HepG2 (cell line): ENCODE results near the gene TAGAP. TPM values are rescaled to one million over a fixed set of nuclear protein-coding genes. Genes with fewer than 3 reads are reported as not detected.

ENCODE experiments used
- ATAC-seq: fragments of 200-7000 bp; cut with Tn5 transposase; 3 replicates; pipeline ENCODE4 v1.9.1; 2020; ENCODE audit warnings: mild to moderate bottlenecking, moderate library complexity
- BruUV-seq: library from RNA; stranded (reverse); fragments of 400-500 nt; replicated peaks from 2 replicates; lab custom pipeline; 2021; lab: Mats Ljungman, UMichigan
- CTCF ChIA-PET: fragments of 300-600 bp; formaldehyde crosslinking; extraction: SDS; loops from one replicate; lab custom pipeline; 2021; ENCODE audit warnings: low total read pairs, inconsistent platforms, low intra/inter-chr PET ratio; lab: Yijun Ruan, JAX
- POLR2A ChIA-PET: fragments of 350-600 bp; sonication (Branson Sonifier 250); formaldehyde crosslinking; loops from one replicate; lab custom pipeline; 2020; ENCODE audit warnings: antibody characterized with exemption, inconsistent platforms; lab: Yijun Ruan, JAX
- DNase-seq: peaks from one replicate; pipeline ENCODE4 v3.0.0-alpha.2; 2015; ENCODE audit warnings: low spot score
- FAIRE-seq: peaks from 3 replicates; lab custom pipeline; 2011; peaks lifted over from hg19 to GRCh38; lab: Jason Lieb, UNC
- H2AFZ ChIP-seq: one replicate; pipeline ENCODE4 v1.6.1; 2011; ENCODE audit warnings: low read length, inconsistent platforms
- H3K27ac ChIP-seq: fragments of 300-600 bp; 3 replicates; pipeline ENCODE4 v1.8.0; 2011; ENCODE audit warnings: mixed run types, mild to moderate bottlenecking, mixed read lengths, low read length, inconsistent platforms; ENCODE audit not compliant: insufficient read depth; ENCODE audit errors: extremely low read length
- H3K27me3 ChIP-seq, 2 experiments: fragments of 200-600 bp in 1 of 2; 2 replicates in 1 of 2; 3 replicates in 1 of 2; pipeline versions ENCODE4 v1.6.0 to v1.8.0; 2011; ENCODE audit warnings: low read length in 2 of 2, mild to moderate bottlenecking in 2 of 2, moderate library complexity in 2 of 2, inconsistent platforms in 1 of 2; ENCODE audit not compliant: insufficient read depth in 2 of 2, control insufficient read depth in 1 of 2
- H3K36me3 ChIP-seq, 2 experiments: fragments of 200-600 bp in 1 of 2; replicated peaks in 1 of 2; 2 replicates in 1 of 2; 3 replicates in 1 of 2; pipeline versions ENCODE4 v1.5.1 to v1.8.0; 2011; ENCODE audit warnings: low read length in 2 of 2, inconsistent platforms in 1 of 2; ENCODE audit not compliant: insufficient read depth in 2 of 2, control insufficient read depth in 1 of 2
- H3K4me1 ChIP-seq: 2 replicates; pipeline ENCODE4 v1.5.1; 2012; ENCODE audit warnings: low read length, inconsistent platforms; ENCODE audit not compliant: insufficient read depth
- H3K4me2 ChIP-seq: 2 replicates; pipeline ENCODE4 v1.6.0; 2011; ENCODE audit warnings: low read depth, low read length, inconsistent platforms
- H3K4me3 ChIP-seq, 3 experiments: fragments of 200-600 bp in 1 of 3; sonication (generic), shearing (Covaris generic) in 1 of 3; replicated peaks in 1 of 3; 2 replicates each; pipeline ENCODE4 v1.5.1; 2011 to 2016; ENCODE audit warnings: low read length in 3 of 3, inconsistent platforms in 2 of 3, low read depth in 2 of 3, mild to moderate bottlenecking in 2 of 3, control low read depth in 1 of 3, mixed read lengths in 1 of 3; ENCODE audit not compliant: insufficient read depth in 1 of 3
- H3K79me2 ChIP-seq: one replicate; pipeline ENCODE4 v1.6.1; 2011; ENCODE audit warnings: low read length, inconsistent platforms; ENCODE audit not compliant: insufficient read depth
- H3K9ac ChIP-seq: 2 replicates; pipeline ENCODE4 v1.6.0; 2011; ENCODE audit warnings: mild to moderate bottlenecking, low read depth, low read length, inconsistent platforms; ENCODE audit not compliant: insufficient read depth
- H3K9me3 ChIP-seq: 2 replicates; pipeline ENCODE4 v1.5.1; 2012; ENCODE audit warnings: mild to moderate bottlenecking, low read length
- H4K20me1 ChIP-seq: 2 replicates; pipeline ENCODE4 v1.6.0; 2011; ENCODE audit warnings: inconsistent platforms, mild to moderate bottlenecking, low read length, moderate library complexity; ENCODE audit not compliant: insufficient read depth
- ERF ChIP-seq: IDR thresholded peaks from 2 replicates; pipeline ENCODE4 v1.6.1; 2018; ENCODE audit warnings: missing biosample characterization, missing genetic modification reagents
- KDM6A ChIP-seq: IDR thresholded peaks from 2 replicates; pipeline ENCODE4 v1.6.1; 2016; ENCODE audit warnings: low read depth
- MTF1 ChIP-seq: sonication (generic); formaldehyde crosslinking; IDR thresholded peaks from 2 replicates; pipeline ENCODE4 v1.5.0; 2020; ENCODE audit warnings: missing genetic modification reagents
- TBX3 ChIP-seq: fragments of 450-650 bp; IDR thresholded peaks from 2 replicates; pipeline ENCODE4 v1.6.1; 2017; ENCODE audit warnings: antibody characterized with exemption, mild to moderate bottlenecking, inconsistent platforms, borderline replicate concordance
- ZNF598 ChIP-seq: sonication (generic); formaldehyde crosslinking; IDR thresholded peaks from 2 replicates; pipeline ENCODE4 v1.5.1; 2020; ENCODE audit warnings: mild to moderate bottlenecking, missing genetic modification reagents, borderline replicate concordance
- ZSCAN12 ChIP-seq: sonication (generic); formaldehyde crosslinking; IDR thresholded peaks from 2 replicates; pipeline ENCODE4 v1.9.0; 2021; ENCODE audit warnings: mild to moderate bottlenecking, missing genetic modification reagents
- WGBS: methylation state at CpG from one replicate; pipeline ENCODE4 v1.1.6; 2017; ENCODE audit warnings: low lambda C conversion rate; 5-methylcytosine and 5-hydroxymethylcytosine counted together
- in situ Hi-C: cut with HindIII; loops from 2 replicates; pipeline ENCODE4 v1.10.0; 2017; ENCODE audit warnings: low pct_unique_long_range_greater_than_20kb; ENCODE audit not compliant: extremely low pct_ligation_motif_present
- intact Hi-C: fragments of 100-400 bp; cut with micrococcal nuclease; formaldehyde crosslinking; loops from one replicate; pipeline ENCODE4 v1.10.0; 2022; ENCODE audit not compliant: unreplicated experiment
- polyA plus RNA-seq, 8 experiments: library from polyadenylated mRNA; depleted of rRNA in 3 of 8; stranded (reverse) in 7 of 8; unstranded in 1 of 8; fragments of >200 nt; fragmentation: Illumina TruSeq in 4 of 8; extraction: Trizol in 4 of 8; gene quantifications; 2 replicates each; pipeline versions ENCODE4 v1.2.1 to v1.2.3, GENCODE V29; 2011 to 2016; ENCODE audit warnings: low read depth in 4 of 8, missing spikeins in 1 of 8, mixed read lengths in 1 of 8; ENCODE audit not compliant: insufficient read depth in 1 of 8
- total RNA-seq, 5 experiments: library from RNA; depleted of rRNA; stranded (reverse); fragments of >200 nt; fragmentation: Illumina TruSeq; extraction: Trizol; gene quantifications; 2 replicates each; pipeline ENCODE4 v1.2.3, GENCODE V29; 2016; ENCODE audit warnings: low read depth in 1 of 5
- TF ChIP-seq, protein P1 (sequence below): sonication (generic); formaldehyde crosslinking; IDR thresholded peaks from 2 replicates; pipeline ENCODE4 v1.9.0; 2022; ENCODE audit warnings: missing genetic modification reagents, mild to moderate bottlenecking, borderline replicate concordance
- TF ChIP-seq, protein P2 (sequence below): sonication (generic); formaldehyde crosslinking; IDR thresholded peaks from 2 replicates; pipeline ENCODE4 v1.8.1; 2023; ENCODE audit warnings: mild to moderate bottlenecking, missing genetic modification reagents
- TF ChIP-seq, protein P3 (sequence below): sonication (generic); formaldehyde crosslinking; IDR thresholded peaks from 2 replicates; pipeline ENCODE4 v1.8.1; 2022; ENCODE audit warnings: mild to moderate bottlenecking, missing genetic modification reagents

TAGAP gene
- total and polyA plus RNA-seq, 2 of the 13 experiments (the other 11 are each of a cell fraction or from before 2014, with no cell fraction given): not detected

DNA sequence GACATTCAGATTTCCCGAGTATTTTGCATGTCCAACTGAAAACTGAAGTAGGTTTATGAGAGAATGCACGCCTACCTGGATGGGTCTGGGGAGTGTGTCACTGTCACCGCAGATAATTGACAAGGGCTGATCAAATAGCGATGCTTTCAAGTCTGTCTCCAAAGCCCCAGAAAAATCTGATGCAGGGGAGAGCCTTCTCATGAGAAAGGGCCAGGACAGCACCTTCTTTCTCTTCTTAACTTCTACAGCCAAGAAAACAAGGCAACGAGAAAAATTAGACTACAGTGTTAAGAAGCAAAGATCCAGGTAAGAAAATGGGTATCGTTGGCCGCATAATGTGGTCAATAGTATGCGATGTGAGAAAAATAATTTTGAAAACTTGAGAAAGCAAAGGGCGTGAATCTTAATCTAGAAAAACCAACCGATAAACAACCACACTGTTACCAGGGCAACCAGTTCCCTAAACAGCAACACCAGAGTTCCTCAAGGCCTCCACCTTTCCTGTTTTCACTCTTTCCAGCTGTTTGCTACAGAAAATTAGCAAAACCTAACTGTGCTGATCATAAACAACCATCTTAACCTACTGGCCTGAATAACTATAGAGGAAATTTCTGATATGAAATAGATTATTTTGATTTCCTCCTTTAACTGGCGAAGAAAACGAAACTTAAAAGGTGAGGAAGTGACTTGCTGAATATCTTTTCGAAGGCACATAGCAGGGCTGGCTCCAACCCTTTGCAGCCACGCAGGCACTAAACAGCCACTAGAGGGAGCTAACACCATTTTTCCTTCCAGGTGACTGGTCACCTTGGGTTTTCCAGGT, 2.6 kb downstream of the TAGAP start (continued):
- no peak for TF ChIP-seq TBX3
- no peak for TF ChIP-seq MTF1 (CRISPR knock-in tag)

DNA sequence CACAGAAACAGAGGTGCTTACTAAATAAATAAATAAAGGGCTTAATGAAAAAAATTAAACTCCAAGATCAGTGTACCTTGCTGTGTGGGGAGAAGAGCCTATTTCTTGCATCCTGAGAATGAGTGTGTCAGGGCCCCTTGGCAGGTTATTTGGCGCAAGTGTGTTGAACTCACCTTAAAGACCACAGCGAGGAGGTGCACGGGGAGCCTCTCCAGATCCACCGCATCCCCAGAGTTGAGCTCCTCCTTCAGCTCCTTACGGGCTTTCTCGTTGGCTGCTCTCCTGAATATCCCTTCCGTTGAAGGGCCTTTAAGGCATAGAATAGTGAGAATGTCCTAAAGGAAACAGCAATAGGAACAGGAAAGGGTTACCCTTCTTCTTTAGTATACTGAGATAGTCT, 3.6 kb downstream of the TAGAP start:
- Histone ChIP-seq H3K27me3 (peaks cover 10 to 76% of the 10 kb centered on the region in 2 experiments; a peak in 4 of 5 replicates), H3K4me3 (no peak overlapping the region), H3K27ac (no peak overlapping the region), H3K36me3 (no peaks in the 10 kb centered on the region), H3K9me3 (no peaks in the 10 kb centered on the region), H3K4me1 (no peaks in the 10 kb centered on the region), H2AFZ (no peak overlapping the region), H3K4me2 (no peak overlapping the region), H3K79me2 (no peaks in the 10 kb centered on the region), H3K9ac (no peak overlapping the region), H4K20me1 (no peaks in the 10 kb centered on the region)
- in situ Hi-C loops: loop anchor here (5.0 kb wide), 1 partner anchor 66 kb away; no protein-coding TSS in a partner anchor
- intact Hi-C loops: no loop called here
- TF ChIP-seq ERF: no peak
- WGBS: 22% methylated on average over 7 of the region's 7 CpGs
- CTCF ChIA-PET: no interaction called here
- DNase-seq: no peak
- ATAC-seq: no peak
- POLR2A ChIA-PET: no interaction called here
- no peak for FAIRE-seq
- BruUV-seq: no TSS peak

DNA sequence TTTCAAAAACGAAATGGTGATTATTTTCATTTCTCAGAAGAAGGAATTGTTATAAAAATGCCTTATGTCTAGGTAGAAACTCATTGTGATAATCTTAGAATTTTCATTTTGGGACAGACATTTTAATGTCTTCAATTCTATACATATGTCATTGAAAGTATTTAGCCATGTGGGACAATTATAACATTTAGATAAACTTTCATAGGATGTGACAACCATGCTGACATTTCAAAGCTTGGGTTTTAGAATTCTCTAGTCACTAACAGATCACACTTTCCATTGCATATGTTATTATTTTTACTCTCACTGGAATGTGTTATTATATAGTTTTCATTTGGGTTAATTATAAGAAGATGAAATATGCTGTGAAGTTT, 4.9 kb downstream of the TAGAP start:
- no peaks in the 10 kb centered on the region for H3K4me1 ChIP-seq
- ChIA-PET CTCF (no interaction called here), POLR2A (no interaction called here)
- peaks cover 10 to 68% of the 10 kb centered on the region in 2 experiments; a peak in 4 of 5 replicates for H3K27me3 ChIP-seq
- in situ Hi-C loops: loop anchor here (5.0 kb wide), 1 partner anchor 67 kb away; no protein-coding TSS in a partner anchor
- FAIRE-seq (no peak), DNase-seq (no peak), ATAC-seq (no peak)
- H2AFZ ChIP-seq: no peak overlapping the region
- intact Hi-C loops: no loop called here
- no TSS peak for BruUV-seq
- H3K9ac ChIP-seq: no peak overlapping the region
- H3K4me3 ChIP-seq: no peak overlapping the region
- no peaks in the 10 kb centered on the region for H3K9me3 ChIP-seq
- no peaks in the 10 kb centered on the region for H3K36me3 ChIP-seq
- TF ChIP-seq ZSCAN12 (CRISPR knock-in tag) (no peak), KDM6A (no peak), ZNF598 (CRISPR knock-in tag) (no peak)
- TF ChIP-seq, protein P1, sequence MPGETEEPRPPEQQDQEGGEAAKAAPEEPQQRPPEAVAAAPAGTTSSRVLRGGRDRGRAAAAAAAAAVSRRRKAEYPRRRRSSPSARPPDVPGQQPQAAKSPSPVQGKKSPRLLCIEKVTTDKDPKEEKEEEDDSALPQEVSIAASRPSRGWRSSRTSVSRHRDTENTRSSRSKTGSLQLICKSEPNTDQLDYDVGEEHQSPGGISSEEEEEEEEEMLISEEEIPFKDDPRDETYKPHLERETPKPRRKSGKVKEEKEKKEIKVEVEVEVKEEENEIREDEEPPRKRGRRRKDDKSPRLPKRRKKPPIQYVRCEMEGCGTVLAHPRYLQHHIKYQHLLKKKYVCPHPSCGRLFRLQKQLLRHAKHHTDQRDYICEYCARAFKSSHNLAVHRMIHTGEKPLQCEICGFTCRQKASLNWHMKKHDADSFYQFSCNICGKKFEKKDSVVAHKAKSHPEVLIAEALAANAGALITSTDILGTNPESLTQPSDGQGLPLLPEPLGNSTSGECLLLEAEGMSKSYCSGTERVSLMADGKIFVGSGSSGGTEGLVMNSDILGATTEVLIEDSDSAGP (CRISPR knock-in tag): no peak
- TF ChIP-seq, protein P2, sequence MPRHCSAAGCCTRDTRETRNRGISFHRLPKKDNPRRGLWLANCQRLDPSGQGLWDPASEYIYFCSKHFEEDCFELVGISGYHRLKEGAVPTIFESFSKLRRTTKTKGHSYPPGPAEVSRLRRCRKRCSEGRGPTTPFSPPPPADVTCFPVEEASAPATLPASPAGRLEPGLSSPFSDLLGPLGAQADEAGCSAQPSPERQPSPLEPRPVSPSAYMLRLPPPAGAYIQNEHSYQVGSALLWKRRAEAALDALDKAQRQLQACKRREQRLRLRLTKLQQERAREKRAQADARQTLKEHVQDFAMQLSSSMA: no peak
- TF ChIP-seq, protein P3, sequence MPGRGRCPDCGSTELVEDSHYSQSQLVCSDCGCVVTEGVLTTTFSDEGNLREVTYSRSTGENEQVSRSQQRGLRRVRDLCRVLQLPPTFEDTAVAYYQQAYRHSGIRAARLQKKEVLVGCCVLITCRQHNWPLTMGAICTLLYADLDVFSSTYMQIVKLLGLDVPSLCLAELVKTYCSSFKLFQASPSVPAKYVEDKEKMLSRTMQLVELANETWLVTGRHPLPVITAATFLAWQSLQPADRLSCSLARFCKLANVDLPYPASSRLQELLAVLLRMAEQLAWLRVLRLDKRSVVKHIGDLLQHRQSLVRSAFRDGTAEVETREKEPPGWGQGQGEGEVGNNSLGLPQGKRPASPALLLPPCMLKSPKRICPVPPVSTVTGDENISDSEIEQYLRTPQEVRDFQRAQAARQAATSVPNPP (CRISPR knock-in tag): no peak
- no peaks in the 10 kb centered on the region for H3K79me2 ChIP-seq
- H4K20me1 ChIP-seq: no peaks in the 10 kb centered on the region
- H3K4me2 ChIP-seq: no peak overlapping the region
- H3K27ac ChIP-seq: no peak overlapping the region
- WGBS: 0% methylated on average over 1 of the region's 1 CpG
